HepG2 (cell line): ENCODE measurements around the gene FN1. TPM values are rescaled to one million over a fixed set of nuclear protein-coding genes. Genes with fewer than 3 reads are reported as not detected.
A peak's percentile ranks its signal among the peaks of the same experiment; 100 is the strongest.

ENCODE experiments used
- CBX2 ChIP-seq, 2 experiments: fragments of 200-600 bp in 1 of 2; sonication (generic); formaldehyde crosslinking in 1 of 2; IDR thresholded peaks; 2 replicates each; pipeline versions ENCODE4 v1.7.0 to v1.8.1; 2018 to 2022; ENCODE audit warnings: low read depth in 2 of 2, low read length in 1 of 2, mild to moderate bottlenecking in 1 of 2, missing genetic modification reagents in 1 of 2
- HCFC1 ChIP-seq: fragments of 150-350 bp; IDR thresholded peaks from 2 replicates; pipeline ENCODE4 v1.6.1; 2014; ENCODE audit warnings: low read depth, low read length
- KLF16 ChIP-seq, 2 experiments: sonication (generic) in 1 of 2; formaldehyde crosslinking in 1 of 2; IDR thresholded peaks; 2 replicates each; pipeline versions ENCODE4 v1.6.1 to v1.8.0; 2016 to 2023; ENCODE audit warnings: missing genetic modification reagents in 2 of 2, missing compliant biosample characterization in 1 of 2
- KMT2B ChIP-seq: IDR thresholded peaks from 2 replicates; pipeline ENCODE4 v1.6.1; 2016; ENCODE audit warnings: missing genetic modification reagents, missing compliant biosample characterization
- RORA ChIP-seq: sonication (generic); formaldehyde crosslinking; IDR thresholded peaks from 2 replicates; pipeline ENCODE4 v1.5.0; 2020; ENCODE audit warnings: mild to moderate bottlenecking, missing genetic modification reagents, moderate library complexity
- SRSF4 ChIP-seq: fragments of 200-400 bp; formaldehyde crosslinking; IDR thresholded peaks from one replicate; pipeline ENCODE4 v1.6.1; 2018; ENCODE audit warnings: mild to moderate bottlenecking, low read depth, low read length, moderate library complexity; ENCODE audit not compliant: poor library complexity, severe bottlenecking
- TCF7 ChIP-seq: sonication (generic); IDR thresholded peaks from 2 replicates; pipeline ENCODE4 v1.6.1; 2016; ENCODE audit warnings: antibody characterized with exemption, low read depth
- XRCC5 ChIP-seq: fragments of 200-400 bp; formaldehyde crosslinking; optimal IDR thresholded peaks from 2 replicates; pipeline ENCODE3; 2017; ENCODE audit warnings: mild to moderate bottlenecking, low read length
- ZFP36L2 ChIP-seq: sonication (generic); formaldehyde crosslinking; IDR thresholded peaks from 2 replicates; pipeline ENCODE4 v1.4.0; 2020; ENCODE audit warnings: missing genetic modification reagents
- ZNF234 ChIP-seq: sonication (generic); formaldehyde crosslinking; conservative IDR thresholded peaks from 2 replicates; pipeline ENCODE4 v1.5.1; 2020; ENCODE audit warnings: mild to moderate bottlenecking, missing genetic modification reagents
- ZNF558 ChIP-seq: sonication (generic); formaldehyde crosslinking; IDR thresholded peaks from 2 replicates; pipeline ENCODE4 v1.9.0; 2022; ENCODE audit warnings: mild to moderate bottlenecking, missing genetic modification reagents, borderline replicate concordance
- ZNF607 ChIP-seq: sonication (generic); formaldehyde crosslinking; IDR thresholded peaks from 2 replicates; pipeline ENCODE4 v1.5.1; 2020; ENCODE audit warnings: missing genetic modification reagents, mild to moderate bottlenecking, borderline replicate concordance
- ZNF776 ChIP-seq: sonication (generic); formaldehyde crosslinking; IDR thresholded peaks from 2 replicates; pipeline ENCODE4 v1.4.0; 2020; ENCODE audit warnings: mild to moderate bottlenecking, missing genetic modification reagents
- polyA plus RNA-seq, 8 experiments: library from polyadenylated mRNA; depleted of rRNA in 3 of 8; stranded (reverse) in 7 of 8; unstranded in 1 of 8; fragments of >200 nt; fragmentation: Illumina TruSeq in 4 of 8; extraction: Trizol in 4 of 8; gene quantifications; 2 replicates each; pipeline versions ENCODE4 v1.2.1 to v1.2.3, GENCODE V29; 2011 to 2016; ENCODE audit warnings: low read depth in 4 of 8, missing spikeins in 1 of 8, mixed read lengths in 1 of 8; ENCODE audit not compliant: insufficient read depth in 1 of 8
- total RNA-seq, 5 experiments: library from RNA; depleted of rRNA; stranded (reverse); fragments of >200 nt; fragmentation: Illumina TruSeq; extraction: Trizol; gene quantifications; 2 replicates each; pipeline ENCODE4 v1.2.3, GENCODE V29; 2016; ENCODE audit warnings: low read depth in 1 of 5
- TF ChIP-seq, protein P1 (sequence below): sonication (generic); formaldehyde crosslinking; IDR thresholded peaks from 2 replicates; pipeline ENCODE4 v1.5.1; 2020; ENCODE audit warnings: missing genetic modification reagents, mild to moderate bottlenecking, borderline replicate concordance
- TF ChIP-seq, protein P2 (sequence below): sonication (generic); formaldehyde crosslinking; IDR thresholded peaks from 2 replicates; pipeline ENCODE4 v1.4.0; 2020; ENCODE audit warnings: missing genetic modification reagents, borderline replicate concordance
- TF ChIP-seq, protein P3 (sequence below): sonication (generic); formaldehyde crosslinking; IDR thresholded peaks from 2 replicates; pipeline ENCODE4 v1.9.0; 2022; ENCODE audit warnings: missing genetic modification reagents, mild to moderate bottlenecking, borderline replicate concordance
- TF ChIP-seq, protein P4 (sequence below): sonication (generic); formaldehyde crosslinking; IDR thresholded peaks from 2 replicates; pipeline ENCODE4 v1.4.0; 2020; ENCODE audit warnings: missing genetic modification reagents
- TF ChIP-seq, protein P5 (sequence below): IDR thresholded peaks from 2 replicates; pipeline ENCODE4 v1.6.1; 2018; ENCODE audit warnings: missing genetic modification reagents, mild to moderate bottlenecking, missing compliant biosample characterization
- TF ChIP-seq, protein P6 (sequence below): IDR thresholded peaks from 2 replicates; pipeline ENCODE4 v1.6.1; 2016; ENCODE audit warnings: low read depth, control low read depth

FN1 gene
- total and polyA plus RNA-seq, 2 of the 13 experiments (the other 11 are each of a cell fraction or from before 2014, with no cell fraction given) = 1,847 to 6,471 TPM

DNA sequence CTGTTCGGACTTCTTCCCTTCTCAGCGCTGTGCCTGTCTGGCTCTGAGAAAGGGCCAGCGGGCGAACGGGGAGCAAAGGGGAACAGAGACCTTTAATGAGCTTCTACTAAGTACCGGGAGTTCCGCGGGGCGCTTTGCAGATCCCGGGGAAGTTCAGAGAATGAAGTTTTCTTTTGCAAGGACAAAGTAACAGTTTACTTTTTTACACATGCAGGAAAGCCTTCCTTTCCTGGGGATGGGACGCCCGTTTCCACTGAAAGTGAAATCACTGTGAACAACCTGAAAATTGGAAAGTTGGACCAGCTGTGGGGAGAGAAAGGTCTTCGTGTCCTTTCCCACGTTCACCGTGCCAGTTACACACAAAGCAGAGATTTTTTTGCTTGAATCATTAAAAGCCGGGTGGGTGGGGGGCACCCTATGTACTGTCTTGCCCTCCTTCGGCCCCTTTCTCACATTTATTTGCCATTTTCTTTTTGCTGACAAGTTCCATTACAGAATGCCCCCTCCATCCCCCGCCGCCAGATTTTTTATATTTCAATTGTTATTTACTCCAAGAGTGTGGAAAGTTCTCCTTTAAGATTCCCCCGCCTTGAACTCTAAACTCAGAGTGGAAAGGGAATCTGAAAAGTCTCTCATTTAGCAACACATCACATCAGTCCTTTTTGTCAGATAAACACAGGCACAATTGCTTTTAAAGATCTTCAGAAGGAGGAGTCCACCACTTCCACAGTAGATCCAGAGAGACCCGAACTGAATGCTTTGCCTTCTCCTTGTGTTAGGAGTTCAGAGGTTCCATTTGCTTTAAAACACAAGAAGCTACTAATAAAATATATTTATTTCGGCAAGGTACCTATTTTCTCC is 1.1 kb upstream of the FN1 start (continued):
- TF ChIP-seq XRCC5 (no peak), ZNF607 (CRISPR knock-in tag) (0 out of 2 replicates have a peak, but pooled peaks have one; percentile 37), KMT2B (CRISPR knock-in tag) (peak; percentile 50; the same call in 1 of the 2 replicates), ZNF558 (CRISPR knock-in tag) (no peak), HCFC1 (no peak), RORA (CRISPR knock-in tag) (no peak), ZFP36L2 (CRISPR knock-in tag) (no peak), TCF7 (no peak), SRSF4 (no peak), CBX2 (IDR thresholded peaks at IDR 0.05; ENCODE audit: low read depth, low read length) (no peak), CBX2 (CRISPR knock-in tag; IDR thresholded peaks at IDR 0.05; ENCODE audit: low read depth) (no peak), KLF16 (CRISPR knock-in tag; IDR thresholded peaks at IDR 0.05) (peak in 1 of 2 experiments; percentile 21; a peak in 1 of 4 replicates), ZNF234 (no peak), ZNF776 (CRISPR knock-in tag) (no peak)
- TF ChIP-seq, protein P1, sequence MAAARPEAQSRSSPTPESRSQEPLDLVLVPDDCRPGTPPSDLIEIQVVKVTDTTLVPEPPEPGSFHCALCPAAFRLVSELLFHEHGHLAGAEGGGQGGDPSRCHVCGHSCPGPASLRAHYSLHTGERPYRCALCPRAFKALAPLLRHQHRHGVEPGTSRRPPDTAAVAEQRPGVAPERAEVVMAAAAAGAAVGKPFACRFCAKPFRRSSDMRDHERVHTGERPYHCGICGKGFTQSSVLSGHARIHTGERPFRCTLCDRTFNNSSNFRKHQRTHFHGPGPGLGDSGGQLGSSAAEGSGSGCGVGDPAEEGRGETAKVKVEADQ (CRISPR knock-in tag) = 0 out of 2 replicates have a peak, but pooled peaks have one; percentile 32
- TF ChIP-seq, protein P2, sequence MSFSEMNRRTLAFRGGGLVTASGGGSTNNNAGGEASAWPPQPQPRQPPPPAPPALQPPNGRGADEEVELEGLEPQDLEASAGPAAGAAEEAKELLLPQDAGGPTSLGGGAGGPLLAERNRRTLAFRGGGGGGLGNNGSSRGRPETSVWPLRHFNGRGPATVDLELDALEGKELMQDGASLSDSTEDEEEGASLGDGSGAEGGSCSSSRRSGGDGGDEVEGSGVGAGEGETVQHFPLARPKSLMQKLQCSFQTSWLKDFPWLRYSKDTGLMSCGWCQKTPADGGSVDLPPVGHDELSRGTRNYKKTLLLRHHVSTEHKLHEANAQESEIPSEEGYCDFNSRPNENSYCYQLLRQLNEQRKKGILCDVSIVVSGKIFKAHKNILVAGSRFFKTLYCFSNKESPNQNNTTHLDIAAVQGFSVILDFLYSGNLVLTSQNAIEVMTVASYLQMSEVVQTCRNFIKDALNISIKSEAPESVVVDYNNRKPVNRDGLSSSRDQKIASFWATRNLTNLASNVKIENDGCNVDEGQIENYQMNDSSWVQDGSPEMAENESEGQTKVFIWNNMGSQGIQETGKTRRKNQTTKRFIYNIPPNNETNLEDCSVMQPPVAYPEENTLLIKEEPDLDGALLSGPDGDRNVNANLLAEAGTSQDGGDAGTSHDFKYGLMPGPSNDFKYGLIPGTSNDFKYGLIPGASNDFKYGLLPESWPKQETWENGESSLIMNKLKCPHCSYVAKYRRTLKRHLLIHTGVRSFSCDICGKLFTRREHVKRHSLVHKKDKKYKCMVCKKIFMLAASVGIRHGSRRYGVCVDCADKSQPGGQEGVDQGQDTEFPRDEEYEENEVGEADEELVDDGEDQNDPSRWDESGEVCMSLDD = 0 out of 2 replicates have a peak, but pooled peaks have one; percentile 43
- TF ChIP-seq, protein P3, sequence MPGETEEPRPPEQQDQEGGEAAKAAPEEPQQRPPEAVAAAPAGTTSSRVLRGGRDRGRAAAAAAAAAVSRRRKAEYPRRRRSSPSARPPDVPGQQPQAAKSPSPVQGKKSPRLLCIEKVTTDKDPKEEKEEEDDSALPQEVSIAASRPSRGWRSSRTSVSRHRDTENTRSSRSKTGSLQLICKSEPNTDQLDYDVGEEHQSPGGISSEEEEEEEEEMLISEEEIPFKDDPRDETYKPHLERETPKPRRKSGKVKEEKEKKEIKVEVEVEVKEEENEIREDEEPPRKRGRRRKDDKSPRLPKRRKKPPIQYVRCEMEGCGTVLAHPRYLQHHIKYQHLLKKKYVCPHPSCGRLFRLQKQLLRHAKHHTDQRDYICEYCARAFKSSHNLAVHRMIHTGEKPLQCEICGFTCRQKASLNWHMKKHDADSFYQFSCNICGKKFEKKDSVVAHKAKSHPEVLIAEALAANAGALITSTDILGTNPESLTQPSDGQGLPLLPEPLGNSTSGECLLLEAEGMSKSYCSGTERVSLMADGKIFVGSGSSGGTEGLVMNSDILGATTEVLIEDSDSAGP (CRISPR knock-in tag) = no peak
- TF ChIP-seq, protein P4, sequence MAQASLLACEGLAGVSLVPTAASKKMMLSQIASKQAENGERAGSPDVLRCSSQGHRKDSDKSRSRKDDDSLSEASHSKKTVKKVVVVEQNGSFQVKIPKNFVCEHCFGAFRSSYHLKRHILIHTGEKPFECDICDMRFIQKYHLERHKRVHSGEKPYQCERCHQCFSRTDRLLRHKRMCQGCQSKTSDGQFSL = 0 out of 2 replicates have a peak, but pooled peaks have one; percentile 5
- TF ChIP-seq, protein P5, sequence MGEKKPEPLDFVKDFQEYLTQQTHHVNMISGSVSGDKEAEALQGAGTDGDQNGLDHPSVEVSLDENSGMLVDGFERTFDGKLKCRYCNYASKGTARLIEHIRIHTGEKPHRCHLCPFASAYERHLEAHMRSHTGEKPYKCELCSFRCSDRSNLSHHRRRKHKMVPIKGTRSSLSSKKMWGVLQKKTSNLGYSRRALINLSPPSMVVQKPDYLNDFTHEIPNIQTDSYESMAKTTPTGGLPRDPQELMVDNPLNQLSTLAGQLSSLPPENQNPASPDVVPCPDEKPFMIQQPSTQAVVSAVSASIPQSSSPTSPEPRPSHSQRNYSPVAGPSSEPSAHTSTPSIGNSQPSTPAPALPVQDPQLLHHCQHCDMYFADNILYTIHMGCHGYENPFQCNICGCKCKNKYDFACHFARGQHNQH (CRISPR knock-in tag) = 0 out of 2 replicates have a peak, but pooled peaks have one; percentile 44
- TF ChIP-seq, protein P6, sequence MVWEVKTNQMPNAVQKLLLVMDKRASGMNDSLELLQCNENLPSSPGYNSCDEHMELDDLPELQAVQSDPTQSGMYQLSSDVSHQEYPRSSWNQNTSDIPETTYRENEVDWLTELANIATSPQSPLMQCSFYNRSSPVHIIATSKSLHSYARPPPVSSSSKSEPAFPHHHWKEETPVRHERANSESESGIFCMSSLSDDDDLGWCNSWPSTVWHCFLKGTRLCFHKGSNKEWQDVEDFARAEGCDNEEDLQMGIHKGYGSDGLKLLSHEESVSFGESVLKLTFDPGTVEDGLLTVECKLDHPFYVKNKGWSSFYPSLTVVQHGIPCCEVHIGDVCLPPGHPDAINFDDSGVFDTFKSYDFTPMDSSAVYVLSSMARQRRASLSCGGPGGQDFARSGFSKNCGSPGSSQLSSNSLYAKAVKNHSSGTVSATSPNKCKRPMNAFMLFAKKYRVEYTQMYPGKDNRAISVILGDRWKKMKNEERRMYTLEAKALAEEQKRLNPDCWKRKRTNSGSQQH (CRISPR knock-in tag) = no peak
